Liver (tissue), 3 donors: ENCODE results near the gene GHRHR.

ENCODE experiments used
- EGR1 ChIP-seq, 2 donors: IDR thresholded peaks; 2 replicates each; pipeline ENCODE4 v1.6.1; 2016 to 2018; ENCODE audit warnings: antibody characterized with exemption in 2 of 2, low read depth in 2 of 2
- FOXA1 ChIP-seq: IDR thresholded peaks from 2 replicates; pipeline ENCODE4 v1.6.1; 2016; ENCODE audit warnings: antibody characterized with exemption
- GABPA ChIP-seq, 2 donors: IDR thresholded peaks in 1 of 2; conservative IDR thresholded peaks in 1 of 2; 2 replicates each; pipeline ENCODE4 v1.6.1; 2016; ENCODE audit warnings: antibody characterized with exemption in 2 of 2, mild to moderate bottlenecking in 1 of 2, moderate library complexity in 1 of 2
- JUND ChIP-seq, 2 donors: IDR thresholded peaks; 2 replicates each; pipeline ENCODE4 v1.6.1; 2016; ENCODE audit warnings: antibody characterized with exemption in 2 of 2
- RAD21 ChIP-seq, 2 donors: IDR thresholded peaks; 2 replicates each; pipeline ENCODE4 v1.6.1; 2016; ENCODE audit warnings: antibody characterized with exemption in 2 of 2, mild to moderate bottlenecking in 2 of 2
- RXRA ChIP-seq, 2 donors: IDR thresholded peaks; 2 replicates each; pipeline ENCODE4 v1.6.1; 2017 to 2018; ENCODE audit warnings: antibody characterized with exemption in 2 of 2, mild to moderate bottlenecking in 1 of 2
- SP1 ChIP-seq: IDR thresholded peaks from 2 replicates; pipeline ENCODE4 v1.6.1; 2018; ENCODE audit warnings: antibody characterized with exemption, mild to moderate bottlenecking
- TAF1 ChIP-seq: conservative IDR thresholded peaks from 2 replicates; pipeline ENCODE4 v1.6.1; 2016; ENCODE audit warnings: antibody characterized with exemption, mild to moderate bottlenecking
- YY1 ChIP-seq: IDR thresholded peaks from 2 replicates; pipeline ENCODE4 v1.6.1; 2016; ENCODE audit warnings: antibody characterized with exemption, mild to moderate bottlenecking
- TF ChIP-seq, protein P1 (sequence below): fragments of 150-350 bp; IDR thresholded peaks from 2 replicates; pipeline ENCODE4 v1.5.1; 2017; ENCODE audit warnings: improper control_type of control experiment, low read depth, low read length; ENCODE audit not compliant: missing input control
- TF ChIP-seq, protein P2 (sequence below): IDR thresholded peaks from 2 replicates; pipeline ENCODE4 v1.6.1; 2016; ENCODE audit warnings: antibody characterized with exemption
- donor health status: healthy.
- donor health status: healthy.

DNA sequence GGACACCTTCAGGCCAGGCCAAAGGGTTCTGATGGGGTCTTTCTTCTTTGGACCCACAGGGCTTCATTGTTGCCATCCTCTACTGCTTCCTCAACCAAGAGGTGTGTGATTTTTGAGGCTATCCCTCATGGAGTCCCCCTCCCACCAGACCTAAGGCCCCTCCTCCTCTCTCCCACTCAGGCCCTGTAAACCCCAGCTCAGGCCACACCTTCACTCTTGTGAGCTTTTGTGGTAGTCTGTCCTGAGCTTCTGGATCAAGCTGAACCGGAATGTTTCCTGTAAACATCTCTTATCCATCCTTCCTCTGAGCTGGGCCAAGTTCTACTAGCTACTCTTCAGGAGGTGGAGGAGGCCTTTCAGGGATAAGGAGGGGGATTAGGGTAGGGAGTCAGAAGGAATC lies 13.5 kb downstream of the GHRHR start:
- TF ChIP-seq GABPA (IDR thresholded peaks at IDR 0.05 in 1 of 2, conservative IDR thresholded peaks at IDR 0.05 in 1 of 2) (no peak), RAD21 (IDR thresholded peaks at IDR 0.05) (no peak), YY1 (no peak), TAF1 (no peak), FOXA1 (no peak), SP1 (no peak), EGR1 (IDR thresholded peaks at IDR 0.05; ENCODE audit: low read depth in 2 of 2) (no peak), JUND (IDR thresholded peaks at IDR 0.05) (no peak), RXRA (IDR thresholded peaks at IDR 0.05) (no peak)
- TF ChIP-seq, protein P1, sequence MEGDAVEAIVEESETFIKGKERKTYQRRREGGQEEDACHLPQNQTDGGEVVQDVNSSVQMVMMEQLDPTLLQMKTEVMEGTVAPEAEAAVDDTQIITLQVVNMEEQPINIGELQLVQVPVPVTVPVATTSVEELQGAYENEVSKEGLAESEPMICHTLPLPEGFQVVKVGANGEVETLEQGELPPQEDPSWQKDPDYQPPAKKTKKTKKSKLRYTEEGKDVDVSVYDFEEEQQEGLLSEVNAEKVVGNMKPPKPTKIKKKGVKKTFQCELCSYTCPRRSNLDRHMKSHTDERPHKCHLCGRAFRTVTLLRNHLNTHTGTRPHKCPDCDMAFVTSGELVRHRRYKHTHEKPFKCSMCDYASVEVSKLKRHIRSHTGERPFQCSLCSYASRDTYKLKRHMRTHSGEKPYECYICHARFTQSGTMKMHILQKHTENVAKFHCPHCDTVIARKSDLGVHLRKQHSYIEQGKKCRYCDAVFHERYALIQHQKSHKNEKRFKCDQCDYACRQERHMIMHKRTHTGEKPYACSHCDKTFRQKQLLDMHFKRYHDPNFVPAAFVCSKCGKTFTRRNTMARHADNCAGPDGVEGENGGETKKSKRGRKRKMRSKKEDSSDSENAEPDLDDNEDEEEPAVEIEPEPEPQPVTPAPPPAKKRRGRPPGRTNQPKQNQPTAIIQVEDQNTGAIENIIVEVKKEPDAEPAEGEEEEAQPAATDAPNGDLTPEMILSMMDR = no peak
- TF ChIP-seq, protein P2, sequence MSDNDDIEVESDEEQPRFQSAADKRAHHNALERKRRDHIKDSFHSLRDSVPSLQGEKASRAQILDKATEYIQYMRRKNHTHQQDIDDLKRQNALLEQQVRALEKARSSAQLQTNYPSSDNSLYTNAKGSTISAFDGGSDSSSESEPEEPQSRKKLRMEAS = no peak
